ACC112 (cell line): ENCODE measurements around the gene CNOT8.

ENCODE experiments used
- H2AFZ ChIP-seq: fragments of 200-600 bp; sonication (generic); one replicate; pipeline ENCODE4 v1.6.0; 2017; ENCODE audit warnings: antibody characterized with exemption, low read length; ENCODE audit not compliant: unreplicated experiment
- H3K27ac ChIP-seq: fragments of 200-600 bp; sonication (generic); 2 replicates; pipeline ENCODE4 v1.5.1; 2014; ENCODE audit warnings: low read depth, mild to moderate bottlenecking, antibody characterized with exemption, low read length, moderate library complexity
- H3K27me3 ChIP-seq: fragments of 200-600 bp; sonication (generic); 2 replicates; pipeline ENCODE4 v1.6.1; 2014; ENCODE audit warnings: mild to moderate bottlenecking, antibody characterized with exemption, low read length, moderate library complexity, mixed read lengths; ENCODE audit not compliant: insufficient read depth
- H3K36me3 ChIP-seq: fragments of 200-600 bp; sonication (generic); 2 replicates; pipeline ENCODE4 v1.6.1; 2016; ENCODE audit warnings: mild to moderate bottlenecking, antibody characterized with exemption, low read length, moderate library complexity, mixed read lengths; ENCODE audit not compliant: insufficient read depth
- H3K4me1 ChIP-seq: fragments of 200-600 bp; sonication (generic); one replicate; pipeline ENCODE4 v1.6.1; 2016; ENCODE audit warnings: low read length, mixed read lengths; ENCODE audit not compliant: insufficient read depth, unreplicated experiment, control insufficient read depth
- H3K4me3 ChIP-seq: fragments of 200-600 bp; sonication (generic); 2 replicates; pipeline ENCODE4 v1.5.1; 2014; ENCODE audit warnings: mild to moderate bottlenecking, low read depth, low read length
- H3K79me2 ChIP-seq: fragments of 200-600 bp; sonication (generic); one replicate; pipeline ENCODE4 v1.6.0; 2016; ENCODE audit warnings: low read length; ENCODE audit not compliant: control insufficient read depth, unreplicated experiment, insufficient read depth

The CNOT8 gene

DNA sequence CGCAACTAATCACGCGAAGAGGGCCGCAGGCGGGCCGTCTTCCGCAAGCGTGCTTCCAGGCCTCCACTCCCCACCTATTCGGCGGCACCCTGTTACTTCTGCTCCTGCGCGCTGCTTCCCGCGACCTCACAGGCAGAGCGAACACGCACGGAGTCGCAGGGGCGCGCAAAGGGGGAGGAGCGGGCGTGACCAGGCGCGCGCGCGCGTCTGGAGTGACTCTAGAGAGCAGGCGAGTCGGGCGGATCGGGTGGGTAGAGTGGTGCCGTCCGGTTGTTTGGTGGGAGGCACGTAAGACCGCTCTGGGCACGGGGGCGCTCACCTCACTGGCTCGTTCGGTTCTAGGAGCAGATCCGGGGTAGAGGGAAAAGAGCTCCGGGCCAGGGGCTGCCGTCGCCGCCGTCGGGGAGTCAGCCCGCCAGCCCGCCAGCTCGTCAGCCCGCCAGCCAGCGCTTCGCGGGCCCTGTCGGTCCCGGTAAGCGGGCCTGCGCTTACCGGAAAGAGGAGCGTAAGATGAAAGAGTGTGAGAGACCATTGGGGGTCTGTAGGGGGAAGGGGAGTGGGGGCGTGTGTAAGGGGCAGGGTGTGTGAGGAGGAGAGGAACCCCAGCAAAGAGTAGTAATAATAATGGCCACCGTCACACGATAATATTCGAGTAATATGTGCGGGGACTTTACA lies at the start of gene CNOT8:
Gene CNOT8, plus strand, starts transcription at position 331 of the 675 bp plus-strand sequence. CDS start 4,652 bp downstream, outside the sequence.
- peaks cover 20% of the 10 kb centered on the region for H3K4me1 ChIP-seq
- peaks cover 50% of the 10 kb centered on the region for H3K79me2 ChIP-seq
- H3K36me3 ChIP-seq = peaks cover 5% of the 10 kb centered on the region; the same call in 1 of the 2 replicates
- no peaks in the 10 kb centered on the region for H3K27me3 ChIP-seq
- H3K27ac ChIP-seq = peak within 1 kb of the TSS; percentile 100
- peak within 1 kb of the TSS; percentile 97 for H3K4me3 ChIP-seq
- peak within 1 kb of the TSS; percentile 95 for H2AFZ ChIP-seq

GRCh38 chr5:154811239-154811638 lies 47.2 kb upstream of the CNOT8 start:
- H3K36me3 ChIP-seq = peaks cover 37% of the 10 kb centered on the region

DNA sequence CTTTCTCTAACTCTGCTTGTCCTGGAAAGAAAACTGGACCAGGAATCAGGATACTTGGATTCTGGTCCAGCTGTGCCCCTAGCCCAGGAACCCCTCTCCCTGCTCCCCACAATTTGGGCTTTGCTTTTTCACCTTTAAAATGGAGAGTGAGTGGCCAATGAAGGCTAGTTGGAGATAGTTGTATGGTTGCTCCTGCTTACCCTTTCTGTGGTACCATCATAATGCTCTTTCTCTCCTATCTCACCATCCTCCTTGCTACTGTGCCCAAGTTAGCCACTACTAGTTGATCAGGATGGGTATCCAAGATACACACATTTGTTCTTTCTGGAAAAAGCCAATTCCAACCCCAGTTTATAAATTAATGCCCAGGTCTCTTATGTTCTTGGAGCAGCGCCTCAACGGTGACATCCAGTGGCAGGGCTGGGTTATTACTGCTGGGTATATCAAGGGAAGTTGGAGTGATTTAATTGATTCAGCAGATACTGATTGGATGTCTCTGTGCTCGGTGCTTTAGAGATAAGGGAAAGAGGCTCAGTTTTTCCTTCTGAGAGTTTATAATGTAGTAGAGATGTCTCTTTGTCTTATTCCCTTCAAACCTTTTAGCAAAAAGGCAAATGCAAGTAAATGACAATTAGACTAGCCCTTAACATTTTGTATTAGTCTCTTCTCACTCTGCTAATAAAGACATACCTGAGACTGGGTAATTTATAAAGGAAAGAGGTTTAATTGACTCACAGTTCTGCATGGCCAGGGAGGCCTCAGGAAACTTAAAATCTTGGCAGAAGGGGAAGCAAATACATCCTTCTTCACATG lies 46.6 kb upstream of the CNOT8 start:
- Histone ChIP-seq H3K4me3 (no peak overlapping the region), H2AFZ (no peak overlapping the region), H3K4me1 (no peaks in the 10 kb centered on the region), H3K27ac (no peak overlapping the region), H3K79me2 (no peaks in the 10 kb centered on the region), H3K27me3 (no peaks in the 10 kb centered on the region), H3K36me3 (peaks cover 34% of the 10 kb centered on the region)

More at GRCh38 chr5:154811239-154811638, 47.2 kb upstream of the CNOT8 start:
- no peaks in the 10 kb centered on the region for H3K4me1 ChIP-seq
- H2AFZ ChIP-seq = no peak overlapping the region
- no peak overlapping the region for H3K27ac ChIP-seq
- peaks cover 4% of the 10 kb centered on the region for H3K79me2 ChIP-seq
- no peaks in the 10 kb centered on the region for H3K27me3 ChIP-seq
- H3K4me3 ChIP-seq = no peak overlapping the region

DNA sequence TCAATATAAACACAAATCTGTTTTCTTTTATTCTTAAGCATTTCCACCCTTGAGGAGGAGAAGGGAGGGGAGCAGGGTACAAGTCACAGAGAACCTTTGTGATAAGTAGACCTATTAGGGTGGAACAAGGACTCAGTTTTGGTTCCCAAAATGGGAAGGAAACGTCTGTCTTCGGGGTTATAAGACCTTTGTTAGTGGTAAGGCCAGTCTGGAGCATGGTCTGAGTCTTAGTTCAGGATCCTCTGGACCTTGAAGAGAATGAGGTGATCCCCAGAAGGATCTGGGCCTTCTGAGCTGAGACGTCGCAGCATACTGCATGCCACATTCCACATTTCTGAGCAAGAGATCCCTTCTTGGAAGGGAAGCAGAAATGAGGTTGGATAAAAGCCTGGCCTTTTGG lies 45.3 kb upstream of the CNOT8 start:
- H3K27me3 ChIP-seq = no peaks in the 10 kb centered on the region
- no peak overlapping the region for H3K4me3 ChIP-seq
- H3K79me2 ChIP-seq = no peaks in the 10 kb centered on the region
- no peak overlapping the region for H3K27ac ChIP-seq
- H3K36me3 ChIP-seq = peaks cover 38% of the 10 kb centered on the region
- no peak overlapping the region for H2AFZ ChIP-seq
- H3K4me1 ChIP-seq = no peaks in the 10 kb centered on the region

DNA sequence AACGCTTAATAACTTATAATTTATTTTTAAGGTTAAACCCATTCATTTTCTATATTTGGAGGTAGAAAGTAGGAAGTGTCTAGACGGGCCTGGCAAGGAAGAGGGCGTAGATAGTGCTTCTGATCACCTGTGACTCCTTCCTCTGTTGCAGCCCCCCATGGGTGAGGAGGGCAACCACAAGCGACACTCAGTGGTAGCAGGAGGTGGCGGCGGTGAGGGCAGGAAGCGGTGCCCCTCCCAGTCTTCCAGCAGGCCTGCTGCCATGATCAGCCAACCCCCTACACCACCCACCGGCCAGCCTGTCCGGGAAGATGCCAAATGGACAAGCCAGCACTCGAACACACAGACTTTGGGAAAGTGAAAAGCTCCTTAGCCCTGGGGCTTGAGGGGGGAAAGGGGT lies 44.7 kb upstream of the CNOT8 start:
- Histone ChIP-seq H3K4me1 (no peaks in the 10 kb centered on the region), H3K36me3 (peaks cover 38% of the 10 kb centered on the region), H3K79me2 (no peaks in the 10 kb centered on the region), H2AFZ (no peak overlapping the region), H3K27me3 (no peaks in the 10 kb centered on the region), H3K27ac (no peak overlapping the region), H3K4me3 (no peak overlapping the region)

DNA sequence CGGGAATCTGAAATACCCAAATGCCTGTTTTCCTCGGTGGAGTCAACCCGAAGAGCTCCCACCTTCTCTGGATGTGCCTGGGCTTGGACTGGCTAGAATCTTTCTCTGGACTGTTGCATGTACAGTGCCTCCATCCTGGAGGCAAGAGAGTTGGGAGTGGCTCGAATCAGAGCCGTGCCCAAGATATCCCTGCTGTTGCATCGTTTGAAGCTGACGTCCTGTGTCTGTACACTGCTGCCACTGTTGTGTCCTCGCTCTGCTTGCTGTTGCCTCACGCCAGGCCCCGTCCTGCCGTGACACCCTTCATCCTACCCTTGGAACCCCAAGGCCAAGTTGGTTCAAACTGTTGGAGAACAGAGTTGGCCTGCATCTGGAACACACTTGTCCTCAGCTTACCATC lies 43.4 kb upstream of the CNOT8 start:
- Histone ChIP-seq H2AFZ (no peak overlapping the region), H3K4me1 (no peaks in the 10 kb centered on the region), H3K27me3 (no peaks in the 10 kb centered on the region), H3K4me3 (no peak overlapping the region), H3K36me3 (peaks cover 33% of the 10 kb centered on the region; the same call in 1 of the 2 replicates), H3K27ac (no peak overlapping the region), H3K79me2 (no peaks in the 10 kb centered on the region)

GRCh38 chr5:154815684-154816247 lies 42.7 kb upstream of the CNOT8 start:
- H3K4me3 ChIP-seq = no peak overlapping the region
- no peaks in the 10 kb centered on the region for H3K27me3 ChIP-seq
- no peaks in the 10 kb centered on the region for H3K79me2 ChIP-seq
- no peaks in the 10 kb centered on the region for H3K4me1 ChIP-seq
- no peak overlapping the region for H3K27ac ChIP-seq
- H2AFZ ChIP-seq = no peak overlapping the region
- H3K36me3 ChIP-seq = peaks cover 33% of the 10 kb centered on the region

DNA sequence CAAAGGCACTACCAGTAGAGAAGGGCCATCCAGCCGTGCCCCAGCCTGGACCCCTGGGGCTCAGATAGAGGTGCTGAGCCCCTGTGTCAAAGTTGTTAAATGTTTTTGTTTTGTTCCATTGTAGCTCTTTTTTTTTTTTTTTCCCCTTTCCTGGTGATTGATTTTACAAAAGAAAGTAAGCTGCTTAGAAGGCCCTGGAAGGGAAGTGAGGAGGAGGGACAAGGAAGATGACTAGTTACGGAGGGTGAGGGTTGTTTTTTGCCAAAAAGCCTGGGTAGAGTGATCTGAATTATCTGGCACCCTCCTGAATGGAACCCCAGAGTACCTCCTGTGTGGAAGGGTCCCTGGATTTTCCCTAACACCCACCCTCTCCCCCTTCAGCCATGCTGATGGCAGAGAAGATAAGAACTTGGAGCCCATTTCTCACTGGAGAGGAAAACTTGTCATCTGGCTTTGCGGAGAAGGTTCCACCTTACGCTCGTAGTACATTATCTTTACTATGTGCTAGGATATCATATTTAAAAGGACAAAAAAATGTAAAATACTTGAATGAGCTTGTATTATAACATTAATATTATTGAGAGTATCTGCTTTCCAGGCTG lies 41.4 kb upstream of the CNOT8 start:
- no peaks in the 10 kb centered on the region for H3K79me2 ChIP-seq
- peaks cover 24% of the 10 kb centered on the region for H3K36me3 ChIP-seq
- H3K4me3 ChIP-seq = no peak overlapping the region
- no peak overlapping the region for H2AFZ ChIP-seq
- no peaks in the 10 kb centered on the region for H3K4me1 ChIP-seq
- H3K27me3 ChIP-seq = no peaks in the 10 kb centered on the region
- H3K27ac ChIP-seq = no peak overlapping the region

DNA sequence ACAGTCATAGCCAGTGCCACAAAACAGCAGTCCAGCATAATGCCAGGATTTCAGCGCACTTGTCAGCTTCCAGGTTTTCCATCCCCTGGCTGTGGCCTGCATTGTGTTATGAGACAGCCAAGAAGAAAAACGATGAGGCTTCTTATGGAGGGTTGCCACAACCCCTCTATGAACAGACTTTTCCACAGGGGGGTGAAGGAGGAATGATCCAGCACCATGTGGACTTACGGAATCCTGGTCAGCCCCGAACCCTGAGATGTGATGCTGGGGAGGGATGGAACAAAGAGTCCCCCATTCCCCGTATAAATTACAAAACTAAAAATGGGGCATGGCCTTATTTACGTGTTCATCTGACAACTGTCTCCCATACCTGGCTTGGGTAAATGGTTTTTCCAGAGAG lies 40.6 kb upstream of the CNOT8 start:
- no peak overlapping the region for H3K4me3 ChIP-seq
- no peak overlapping the region for H3K27ac ChIP-seq
- no peak overlapping the region for H2AFZ ChIP-seq
- peaks cover 24% of the 10 kb centered on the region for H3K36me3 ChIP-seq
- H3K4me1 ChIP-seq = no peaks in the 10 kb centered on the region
- H3K27me3 ChIP-seq = no peaks in the 10 kb centered on the region
- no peaks in the 10 kb centered on the region for H3K79me2 ChIP-seq

DNA sequence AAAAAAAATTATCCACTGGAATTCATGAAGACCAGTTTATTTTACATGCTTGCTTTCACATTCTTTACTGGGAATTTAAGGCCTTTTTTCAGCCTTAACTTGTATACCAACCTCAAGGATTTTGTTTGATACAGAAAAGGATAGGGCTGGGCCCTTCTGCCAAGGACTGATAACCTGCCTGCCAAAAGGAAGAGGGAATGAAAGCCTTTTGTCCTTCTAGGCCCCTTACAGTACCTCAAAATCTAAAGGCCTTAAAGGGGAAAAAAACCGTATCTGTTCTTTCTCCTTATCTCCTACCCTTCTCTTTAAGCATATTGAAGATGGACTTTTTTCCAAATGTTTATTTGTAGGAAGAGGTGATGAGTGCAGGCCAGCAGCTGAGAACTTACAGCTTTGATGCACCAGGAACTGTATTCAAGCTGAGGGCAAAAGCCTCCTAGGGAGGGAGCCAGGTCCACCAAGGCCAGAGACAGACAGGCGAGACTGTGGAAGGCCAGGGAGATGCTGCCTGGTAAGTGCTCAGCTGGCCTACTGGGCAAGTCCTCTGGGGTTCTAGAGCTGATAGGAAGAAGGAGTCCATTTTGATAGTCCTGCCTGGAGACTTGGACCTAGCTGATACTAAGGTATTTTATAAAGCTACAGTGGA lies 39.8 kb upstream of the CNOT8 start:
- H3K27ac ChIP-seq = no peak overlapping the region
- peaks cover 17% of the 10 kb centered on the region for H3K36me3 ChIP-seq
- H3K4me3 ChIP-seq = no peak overlapping the region
- no peaks in the 10 kb centered on the region for H3K4me1 ChIP-seq
- H3K79me2 ChIP-seq = no peaks in the 10 kb centered on the region
- H2AFZ ChIP-seq = no peak overlapping the region
- no peaks in the 10 kb centered on the region for H3K27me3 ChIP-seq
